22Rv1 (cell line): ENCODE results near the gene B3GAT2.

Experiments
- ZFX ChIP-seq: fragments of 450-650 bp; IDR thresholded peaks from 2 replicates; pipeline ENCODE4 v1.6.1; 2017; ENCODE audit warnings: antibody characterized with exemption, borderline replicate concordance
- TF ChIP-seq, protein P1 (sequence below): fragments of 450-650 bp; IDR thresholded peaks from 2 replicates; pipeline ENCODE4 v1.5.1; 2017; ENCODE audit warnings: mild to moderate bottlenecking

DNA sequence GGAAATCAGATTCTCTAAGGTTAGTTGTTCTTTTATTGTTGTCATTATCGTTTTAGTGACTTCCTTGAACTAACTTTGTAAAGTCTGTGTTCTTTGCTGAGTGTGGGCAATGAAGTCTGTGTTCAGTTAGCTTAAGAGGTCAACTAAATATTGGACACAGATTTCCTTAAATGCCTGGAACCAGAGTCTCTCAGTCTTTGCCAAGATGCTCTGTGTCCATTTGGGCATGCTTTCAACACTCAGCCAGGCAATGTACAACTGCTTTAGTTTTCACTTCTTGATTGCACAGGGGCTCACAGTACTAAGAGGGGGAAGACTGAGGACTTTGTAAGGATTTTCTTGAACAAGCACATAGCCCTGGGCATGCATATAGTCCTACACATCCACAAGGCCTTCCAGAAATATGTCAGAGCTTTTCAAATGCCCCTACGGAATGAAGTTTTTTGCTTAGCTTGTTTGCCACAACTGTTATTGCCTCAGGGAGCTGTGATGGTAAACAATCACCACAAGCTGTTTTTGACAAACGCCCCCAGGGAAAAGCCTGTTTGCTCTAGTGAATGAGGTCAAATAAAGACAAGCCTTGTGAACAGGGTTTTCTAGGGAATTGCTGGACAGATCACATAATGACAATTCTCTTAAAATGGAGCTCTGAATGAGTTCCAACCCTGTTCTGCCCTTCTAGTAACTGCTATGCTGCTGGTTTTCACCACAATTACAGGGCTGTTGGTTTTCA is 82.5 kb downstream of the B3GAT2 start:
- TF ChIP-seq, protein P1, sequence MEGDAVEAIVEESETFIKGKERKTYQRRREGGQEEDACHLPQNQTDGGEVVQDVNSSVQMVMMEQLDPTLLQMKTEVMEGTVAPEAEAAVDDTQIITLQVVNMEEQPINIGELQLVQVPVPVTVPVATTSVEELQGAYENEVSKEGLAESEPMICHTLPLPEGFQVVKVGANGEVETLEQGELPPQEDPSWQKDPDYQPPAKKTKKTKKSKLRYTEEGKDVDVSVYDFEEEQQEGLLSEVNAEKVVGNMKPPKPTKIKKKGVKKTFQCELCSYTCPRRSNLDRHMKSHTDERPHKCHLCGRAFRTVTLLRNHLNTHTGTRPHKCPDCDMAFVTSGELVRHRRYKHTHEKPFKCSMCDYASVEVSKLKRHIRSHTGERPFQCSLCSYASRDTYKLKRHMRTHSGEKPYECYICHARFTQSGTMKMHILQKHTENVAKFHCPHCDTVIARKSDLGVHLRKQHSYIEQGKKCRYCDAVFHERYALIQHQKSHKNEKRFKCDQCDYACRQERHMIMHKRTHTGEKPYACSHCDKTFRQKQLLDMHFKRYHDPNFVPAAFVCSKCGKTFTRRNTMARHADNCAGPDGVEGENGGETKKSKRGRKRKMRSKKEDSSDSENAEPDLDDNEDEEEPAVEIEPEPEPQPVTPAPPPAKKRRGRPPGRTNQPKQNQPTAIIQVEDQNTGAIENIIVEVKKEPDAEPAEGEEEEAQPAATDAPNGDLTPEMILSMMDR, result no peak
- TF ChIP-seq ZFX, result no peak
